H1 (cell line): Measurements from ENCODE around the gene KCNE3. TPM values are rescaled to one million over a fixed set of nuclear protein-coding genes. Genes with fewer than 3 reads are reported as not detected.

Experiments used
- GABPA ChIP-seq: IDR thresholded peaks from 2 replicates; pipeline ENCODE4 v1.6.1; 2011; ENCODE audit warnings: mild to moderate bottlenecking, low read length, moderate library complexity, borderline replicate concordance; ENCODE audit not compliant: insufficient read depth
- HDAC2 ChIP-seq, 2 experiments: fragments of 300-600 bp in 1 of 2; sonication (generic) in 1 of 2; IDR thresholded peaks; 2 replicates each; pipeline ENCODE4 v1.6.1; 2011 to 2012; ENCODE audit warnings: low read depth in 2 of 2, low read length in 2 of 2, mild to moderate bottlenecking in 2 of 2, moderate library complexity in 2 of 2, borderline replicate concordance in 1 of 2, inconsistent platforms in 1 of 2
- RBBP5 ChIP-seq: IDR thresholded peaks from 2 replicates; pipeline ENCODE4 v1.7.1; 2012; ENCODE audit warnings: low read depth, mild to moderate bottlenecking, inconsistent platforms, low read length, moderate library complexity, borderline replicate concordance
- RNF2 ChIP-seq: fragments of 200-900, 300-1000 bp; sonication (generic); IDR thresholded peaks from 2 replicates; pipeline ENCODE4 v1.7.1; 2016; ENCODE audit warnings: borderline replicate concordance, low read depth, mild to moderate bottlenecking, antibody characterized with exemption, low read length; ENCODE audit not compliant: poor library complexity, severe bottlenecking; ENCODE audit errors: missing control alignments
- SUZ12 ChIP-seq: fragments of 200-600 bp; sonication (generic); IDR thresholded peaks from 2 replicates; pipeline ENCODE4 v1.6.1; 2012; ENCODE audit warnings: mild to moderate bottlenecking, inconsistent platforms, low read length, moderate library complexity, mixed read lengths
- polyA plus RNA-seq, 7 experiments: library from polyadenylated mRNA; depleted of rRNA in 3 of 7; stranded (reverse) in 5 of 7; unstranded in 2 of 7; fragments of >200 nt in 5 of 7; fragments of 200-250 nt in 2 of 7; gene quantifications; 1 replicate in 5 of 7; 2 replicates in 1 of 7; 4 replicates in 1 of 7; pipeline versions ENCODE4 v1.2.1 to v1.2.3, GENCODE V29; 2011 to 2013; ENCODE audit warnings: missing spikeins in 2 of 7, mixed read lengths in 2 of 7
- total RNA-seq: library from RNA; stranded (reverse); fragmentation: NEBNext Ultra II Directional; extraction: Animal tissue kit (Norgen Biotek cat#: 25700); gene quantifications from 2 replicates; pipeline ENCODE4 v1.2.1, GENCODE V29; 2021

KCNE3 gene
- total and polyA plus RNA-seq, 2 of the 8 experiments (the other 6 are each of a cell fraction or from before 2014, with no cell fraction given), result 1.9 to 3.5 TPM

GRCh38 chr11:74427384-74427886 is 39.9 kb downstream of the KCNE3 start (continued):
- no peak for TF ChIP-seq HDAC2 (IDR thresholded peaks at IDR 0.05; ENCODE audit: borderline replicate concordance in 1 of 2, low read depth in 2 of 2, low read length in 2 of 2)
- TF ChIP-seq GABPA, result no peak
- no peak for TF ChIP-seq RBBP5
- TF ChIP-seq RNF2, result no peak
- no peak for TF ChIP-seq SUZ12
- TF ChIP-seq, all 59 proteins: peak for 0
